Skin of body (tissue), 3 donors: ENCODE measurements around the gene SELENOW. TPM values are rescaled to one million over a fixed set of nuclear protein-coding genes. Genes with fewer than 3 reads are reported as not detected.

Experiments used
- DNase-seq: peaks from one replicate; lab custom pipeline; 2025; lab: John Stamatoyannopoulos, UW
- small RNA-seq: library from RNA; depleted of rRNA; stranded (forward); fragments of <200 nt; gene quantifications from one replicate; pipeline ENCODE3, GENCODE V24; 2014; ENCODE audit warnings: low replicate concordance
- total RNA-seq: library from RNA; depleted of rRNA; stranded (reverse); fragments of >200 nt; gene quantifications from one replicate; pipeline ENCODE4 v1.2.3, GENCODE V29; 2014

Gene SELENOW
- total RNA-seq, 1 donor from 2014 or later, result 169 TPM

DNA sequence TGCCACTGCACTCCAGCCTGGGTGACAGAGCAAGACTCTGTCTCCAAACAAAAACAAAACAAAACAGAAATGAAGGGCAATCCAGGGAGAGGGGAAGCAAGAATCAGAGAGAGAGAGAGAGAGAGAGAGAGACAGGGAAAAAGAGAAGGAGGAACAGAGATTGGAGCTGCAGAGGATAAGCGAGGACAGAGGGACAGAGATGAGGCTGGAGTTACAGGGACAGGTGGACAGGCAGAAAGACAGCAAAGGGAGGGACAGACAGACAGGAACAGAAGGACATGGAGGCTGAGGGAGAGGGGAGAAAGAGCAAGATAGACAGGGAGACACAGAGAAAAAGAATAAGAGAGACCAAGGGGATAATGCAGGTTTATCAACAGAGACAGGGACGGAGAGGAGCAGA, 41.9 kb downstream of the SELENOW start:
- DNase-seq, result no peak

- no peak for DNase-seq
Measured at GRCh38 chr19:47821460-47822020, 43.0 kb downstream of the SELENOW start, which contains the start of gene CRX. CRX (plus strand) TSS chr19:47821937; CDS start chr19:47834444, 12,507 bp downstream.

- no peak for DNase-seq
Measured at GRCh38 chr19:47824396-47824795, 45.9 kb downstream of the SELENOW start.

- DNase-seq, result no peak
Measured at GRCh38 chr19:47826800-47827199, 48.3 kb downstream of the SELENOW start.

DNA sequence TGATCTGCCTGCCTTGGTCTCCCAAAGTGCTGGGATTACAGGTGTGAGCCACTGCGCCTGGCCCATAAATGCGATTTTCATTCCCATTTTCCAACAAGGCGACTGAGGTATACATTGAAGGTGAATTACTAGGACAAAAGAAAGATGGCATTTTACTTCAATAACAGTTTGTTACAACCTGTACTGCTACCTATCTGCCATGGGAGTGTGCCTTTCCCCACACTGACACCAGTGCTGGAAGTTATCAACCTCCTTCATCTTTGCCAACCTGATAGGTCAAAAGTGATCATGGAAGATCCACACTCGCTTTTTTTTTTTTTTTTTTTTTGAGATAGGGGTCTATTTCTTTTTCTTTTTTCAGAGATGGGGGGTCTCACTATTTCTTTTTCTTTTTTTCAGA, 54.2 kb downstream of the SELENOW start:
- DNase-seq, result no peak

Small RNA genes within 50 kb of the gene (small RNA-seq; reads per million reads assigned to genes)
- not detected for gene AC008745.1
- not detected for gene SNORD23

Other genes with a start within 250 kb of the SELENOW start
- 0.10 TPM for gene ZNF541, start 205.6 kb upstream of the SELENOW start, total RNA-seq
- gene BICRA, start 169.6 kb upstream of the SELENOW start, total RNA-seq, result 3.9 TPM
- 63.9 TPM for gene EHD2, start 65.3 kb upstream of the SELENOW start, total RNA-seq
- 103 TPM for gene NOP53, start 33.2 kb upstream of the SELENOW start, total RNA-seq
- not detected for gene TPRX1, start 25.8 kb downstream of the SELENOW start, total RNA-seq
- not detected for gene CRX, start 43.2 kb downstream of the SELENOW start, total RNA-seq
- gene TPRX2, start 80.5 kb downstream of the SELENOW start, total RNA-seq, result not detected
- not detected for gene SULT2A1, start 107.6 kb downstream of the SELENOW start, total RNA-seq
- gene BSPH1, start 213.5 kb downstream of the SELENOW start, total RNA-seq, result not detected
- gene ELSPBP1, start 215.9 kb downstream of the SELENOW start, total RNA-seq, result not detected